ENCODE results near the gene XCR1.
"Not testable (repeated sequence)": the region's sequence is repeated elsewhere in the genome, so short reads cannot be mapped to it uniquely, and the experiment has no call there.

XCR1 gene

GRCh38 chr3:46038916-46039315 lies 11.6 kb upstream of the XCR1 start:
- no peak for DNase-seq (ENCODE audit: low read depth in 3 of 3)

GRCh38 chr3:46038071-46038470 lies 10.8 kb upstream of the XCR1 start:
- not testable (repeated sequence) for DNase-seq (ENCODE audit: low read depth in 3 of 3)

- DNase-seq (ENCODE audit: low read depth in 3 of 3): no peak
Observed at GRCh38 chr3:46036191-46036590, 8.9 kb upstream of the XCR1 start.

GRCh38 chr3:46031747-46032146 lies 4.5 kb upstream of the XCR1 start:
- no peak for DNase-seq (ENCODE audit: low read depth in 3 of 3)

GRCh38 chr3:46031269-46031668 lies 4.0 kb upstream of the XCR1 start:
- no peak for DNase-seq (ENCODE audit: low read depth in 3 of 3)

- no peak for DNase-seq (ENCODE audit: low read depth in 3 of 3)
Observed at GRCh38 chr3:46030626-46031025, 3.3 kb upstream of the XCR1 start.

- DNase-seq (ENCODE audit: low read depth in 3 of 3): no peak
Observed at GRCh38 chr3:46029953-46030543, 2.8 kb upstream of the XCR1 start.

- DNase-seq (ENCODE audit: low read depth in 3 of 3): no peak
Observed at GRCh38 chr3:46027736-46028397, 584 bp upstream of the XCR1 start.

GRCh38 chr3:46025139-46025538 lies 2.1 kb downstream of the XCR1 start:
- no peak for DNase-seq (ENCODE audit: low read depth in 3 of 3)

- no peak for DNase-seq (ENCODE audit: low read depth in 3 of 3)
Observed at GRCh38 chr3:46024131-46024530, 3.2 kb downstream of the XCR1 start.

- no peak for DNase-seq (ENCODE audit: low read depth in 3 of 3)
Observed at GRCh38 chr3:46022909-46023785, 4.1 kb downstream of the XCR1 start.

- no peak for DNase-seq (ENCODE audit: low read depth in 3 of 3)
Observed at GRCh38 chr3:46021516-46021915, 5.8 kb downstream of the XCR1 start.

GRCh38 chr3:46020766-46021510 lies 6.3 kb downstream of the XCR1 start:
- DNase-seq (ENCODE audit: low read depth in 3 of 3): no peak

GRCh38 chr3:46019707-46020106 lies 7.6 kb downstream of the XCR1 start:
- DNase-seq (ENCODE audit: low read depth in 3 of 3): no peak

- DNase-seq (ENCODE audit: low read depth in 3 of 3): no peak
Observed at GRCh38 chr3:46017720-46018119, 9.6 kb downstream of the XCR1 start.

- no peak for DNase-seq (ENCODE audit: low read depth in 3 of 3)
Observed at GRCh38 chr3:46013316-46014094, 13.8 kb downstream of the XCR1 start.

- DNase-seq (ENCODE audit: low read depth in 3 of 3): no peak
Observed at GRCh38 chr3:46012246-46012645, 15.0 kb downstream of the XCR1 start.

GRCh38 chr3:46010519-46011113 lies 16.7 kb downstream of the XCR1 start:
- no peak for DNase-seq (ENCODE audit: low read depth in 3 of 3)

- no peak for DNase-seq (ENCODE audit: low read depth in 3 of 3)
Observed at GRCh38 chr3:46008058-46008457, 19.2 kb downstream of the XCR1 start.

- DNase-seq (ENCODE audit: low read depth in 3 of 3): no peak
Observed at GRCh38 chr3:46007280-46007679, 20.0 kb downstream of the XCR1 start.

Data from stimulated activated CD4-positive, alpha-beta T cell treated with anti-CD3 and anti-CD28 coated beads, TNF-alpha, amount 100 ng/mL, for 4 hours (primary cell).